Bone marrow (tissue), 2 donors: Measurements from ENCODE around the gene GKN1.
A peak's percentile ranks its signal among the peaks of the same experiment; 100 is the strongest.

Experiments used
- DNase-seq, 2 donors: peaks; one replicate each; lab custom pipeline; 2025; lab: John Stamatoyannopoulos, UW

The GKN1 gene

DNA sequence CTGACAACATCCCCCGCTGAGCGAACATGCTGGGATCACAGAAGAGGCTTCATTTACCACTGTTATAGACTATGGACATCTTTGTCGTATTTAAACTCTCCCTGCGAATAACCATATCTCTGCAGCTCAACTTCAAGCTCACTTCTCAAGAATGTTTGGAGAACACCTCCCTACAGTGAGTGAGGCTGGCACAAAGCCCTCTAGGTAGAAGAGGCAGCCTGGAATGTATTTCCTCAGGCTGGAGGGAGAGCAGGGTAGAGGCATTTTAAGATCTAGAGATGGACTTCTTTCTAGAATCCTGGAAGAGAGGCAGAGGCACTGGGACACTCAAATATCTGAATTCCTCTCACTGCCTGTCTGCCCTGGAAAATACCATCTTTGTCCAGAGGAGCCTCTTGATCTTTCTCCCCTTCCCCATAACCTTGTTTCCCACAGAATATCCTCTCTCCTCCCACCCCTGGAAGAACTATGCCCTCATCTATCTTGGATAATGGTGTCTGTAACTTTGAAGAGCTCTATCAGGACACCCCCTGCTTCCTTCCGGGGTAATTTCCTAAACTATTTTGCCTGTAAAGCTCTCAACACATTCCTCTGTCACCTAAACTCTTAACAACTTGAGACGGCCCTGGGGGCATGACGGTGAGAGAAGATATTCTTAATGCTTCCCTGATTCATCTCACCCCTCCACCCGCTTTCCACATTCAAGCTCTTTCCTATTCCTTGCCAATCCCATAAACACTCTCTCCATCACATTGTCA, 36.2 kb downstream of the GKN1 start:
- DNase-seq = no peak

GRCh38 chr2:69011611-69012157, 37.2 kb downstream of the GKN1 start:
- DNase-seq = no peak

DNA sequence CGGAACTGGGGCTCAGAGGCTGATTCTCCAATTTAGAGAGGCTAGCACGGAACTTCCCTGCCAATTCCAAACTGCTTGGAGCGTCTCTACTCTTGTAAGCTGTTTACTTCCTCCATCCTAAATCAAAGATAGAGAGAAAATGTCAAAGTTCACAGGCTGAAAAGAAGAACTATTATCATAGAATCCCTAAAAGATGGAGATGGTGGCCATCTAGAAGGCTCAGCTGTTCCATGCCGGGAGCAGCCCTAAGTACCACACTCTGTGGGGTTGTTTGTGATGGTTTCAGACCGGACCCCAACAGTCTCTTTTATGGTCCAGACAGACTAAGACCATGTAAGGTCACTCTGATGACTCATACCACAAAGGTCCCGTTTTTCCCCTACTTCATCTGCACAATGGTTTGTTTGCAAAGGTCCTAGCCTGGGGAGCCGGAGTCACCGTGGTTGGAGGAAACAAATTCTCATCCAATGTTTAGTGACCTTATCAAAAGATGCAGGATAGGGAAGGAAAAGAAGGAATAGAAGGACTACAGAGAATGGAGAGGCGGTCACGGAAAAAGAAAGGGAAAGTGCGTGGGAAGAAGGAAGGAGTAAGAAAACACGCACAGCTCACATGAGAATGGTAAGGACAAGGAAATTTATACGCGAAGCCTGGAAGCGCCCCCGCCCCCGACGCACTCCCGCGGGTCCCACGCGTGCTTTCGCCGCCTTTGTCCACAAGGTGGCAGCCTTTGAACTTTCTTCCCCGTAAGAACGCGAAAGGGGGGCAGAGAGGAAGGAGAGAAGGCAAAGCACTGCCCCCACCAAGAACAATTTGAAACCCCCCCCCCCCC, 38.1 kb downstream of the GKN1 start:
- DNase-seq = no peak

- DNase-seq = peak in 1 of 2 donors; percentile 12
Measured at GRCh38 chr2:69013142-69013839, 38.9 kb downstream of the GKN1 start, which contains the start of gene ANTXR1. Gene ANTXR1, plus strand, starts transcription at chr2:69013179. Its CDS starts 321 bp downstream, at chr2:69013500.

DNA sequence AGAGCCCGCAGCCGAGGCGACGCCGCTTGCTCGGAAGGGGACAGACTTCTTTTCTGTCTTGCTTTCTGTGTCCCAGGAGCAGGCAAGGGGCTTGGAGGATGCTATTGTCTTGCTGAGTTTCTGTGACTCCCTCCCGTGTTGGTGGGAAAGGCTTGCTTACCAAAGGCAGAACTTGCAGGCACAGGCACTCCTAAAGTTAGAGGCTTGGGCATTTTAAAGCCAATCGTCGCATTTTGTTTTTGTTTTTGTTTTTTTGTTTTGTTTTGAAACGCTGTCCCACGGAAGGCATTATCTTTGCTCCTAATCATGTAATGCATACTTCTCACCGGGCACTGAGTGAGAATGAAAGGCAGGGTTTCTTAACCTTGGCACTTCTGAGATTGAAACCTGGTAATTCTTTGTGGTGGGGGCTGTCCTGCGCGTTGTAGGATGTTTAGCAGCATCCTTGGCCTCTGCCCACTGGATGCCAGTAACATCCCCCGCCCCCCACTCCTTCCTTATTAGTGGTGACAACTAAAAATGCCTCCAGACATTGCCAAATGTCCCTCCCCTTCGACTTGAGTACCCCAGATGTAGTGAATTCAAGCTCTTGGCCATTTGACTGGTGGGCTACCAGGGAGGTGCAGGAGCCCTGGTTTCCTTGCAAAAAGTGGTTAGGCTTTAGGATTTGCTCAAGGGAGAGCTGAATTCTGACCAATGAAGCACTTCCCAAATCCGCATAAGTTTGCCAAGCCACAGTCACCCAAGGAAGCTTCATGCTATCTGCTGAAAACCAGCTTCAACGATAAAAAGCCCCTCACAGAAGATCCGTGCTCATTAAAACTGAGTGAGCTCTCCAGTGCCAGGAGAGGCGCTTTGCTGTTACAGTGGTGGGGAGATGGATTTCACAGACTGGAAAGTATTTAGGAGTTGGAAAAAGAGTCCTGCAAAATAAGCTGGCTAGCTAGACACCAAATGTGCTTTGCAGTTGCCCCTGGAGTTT, 39.7 kb downstream of the GKN1 start:
- no peak for DNase-seq

DNA sequence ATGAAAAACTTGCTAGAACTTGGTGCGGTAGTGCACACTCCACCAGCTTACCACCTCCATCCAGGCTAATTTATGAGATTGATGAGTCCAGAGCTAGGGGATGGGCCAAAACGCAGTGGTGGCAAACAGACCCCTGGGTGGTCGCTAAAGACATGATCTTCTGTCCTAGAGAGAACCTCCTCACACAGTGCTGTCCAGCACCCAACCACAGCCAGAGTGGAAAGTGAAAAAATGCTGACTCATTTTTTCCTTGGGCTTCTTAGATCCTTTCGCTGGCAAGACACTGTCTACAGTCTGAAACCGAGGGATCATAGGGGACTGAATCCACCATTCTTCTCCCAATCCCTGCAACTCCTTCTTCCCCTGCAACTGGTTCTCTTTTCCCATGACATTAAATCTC, 42.6 kb downstream of the GKN1 start:
- no peak for DNase-seq

DNA sequence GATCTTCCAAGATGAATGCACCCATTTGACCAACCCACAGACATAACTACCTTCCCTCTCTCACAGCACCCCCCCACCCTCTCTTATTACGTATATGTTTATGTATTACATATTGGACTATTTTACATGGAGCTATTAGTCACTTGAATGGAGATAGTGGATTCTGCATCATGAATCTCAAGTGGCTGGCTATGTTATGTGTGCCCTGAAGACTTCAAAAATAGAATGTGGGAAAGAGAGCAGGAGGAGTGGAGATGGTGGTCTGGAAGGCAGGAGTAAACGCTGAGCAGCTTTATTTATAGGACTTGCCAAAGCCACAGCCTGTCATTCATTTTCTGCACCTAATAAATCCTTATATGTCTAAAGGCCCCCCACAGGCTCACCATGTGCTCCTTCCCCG, 43.4 kb downstream of the GKN1 start:
- DNase-seq = no peak

GRCh38 chr2:69018678-69019095, 44.3 kb downstream of the GKN1 start:
- no peak for DNase-seq

DNA sequence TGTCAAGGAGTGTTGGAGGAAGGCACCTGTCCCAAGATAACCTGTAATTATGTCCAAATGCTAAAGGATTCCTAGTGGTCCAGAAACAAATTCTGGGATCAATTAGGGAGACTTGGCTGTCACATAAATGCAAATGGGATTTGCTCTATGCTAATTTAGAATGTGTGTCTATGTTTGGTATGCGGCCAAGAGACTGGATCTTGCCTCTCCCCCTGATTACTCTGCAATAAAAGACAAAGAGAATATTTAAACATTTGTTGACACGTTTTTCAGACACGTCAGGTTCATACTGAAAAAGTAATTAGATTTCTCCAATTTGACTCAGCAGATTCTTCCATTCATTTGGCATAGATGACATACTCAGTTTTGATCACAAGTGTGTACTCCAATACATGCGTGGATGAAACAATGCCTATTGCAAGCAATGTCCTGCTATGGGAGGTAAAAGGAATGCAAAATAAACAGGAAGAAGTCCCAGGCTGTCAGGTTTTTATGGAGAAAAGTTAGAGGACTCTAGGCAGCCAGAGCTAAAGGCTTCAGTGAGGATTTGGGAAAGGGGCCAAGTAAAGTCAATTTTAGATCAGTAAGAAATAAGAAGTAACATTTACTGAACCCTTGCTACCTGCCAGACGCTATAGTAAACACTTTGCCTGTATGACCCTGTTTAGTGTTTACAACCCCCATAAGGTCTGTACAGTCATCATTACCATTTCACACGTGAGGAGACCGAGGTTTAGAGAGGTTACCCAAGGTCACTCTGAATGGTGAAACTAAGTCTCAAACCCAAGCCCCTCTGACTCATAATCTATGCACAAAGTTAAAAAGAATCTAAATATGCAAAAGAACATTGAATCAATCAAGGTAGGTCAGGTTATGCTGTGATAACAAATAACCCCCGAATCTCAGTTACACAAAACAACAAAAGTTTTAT, 46.3 kb downstream of the GKN1 start:
- no peak for DNase-seq

DNA sequence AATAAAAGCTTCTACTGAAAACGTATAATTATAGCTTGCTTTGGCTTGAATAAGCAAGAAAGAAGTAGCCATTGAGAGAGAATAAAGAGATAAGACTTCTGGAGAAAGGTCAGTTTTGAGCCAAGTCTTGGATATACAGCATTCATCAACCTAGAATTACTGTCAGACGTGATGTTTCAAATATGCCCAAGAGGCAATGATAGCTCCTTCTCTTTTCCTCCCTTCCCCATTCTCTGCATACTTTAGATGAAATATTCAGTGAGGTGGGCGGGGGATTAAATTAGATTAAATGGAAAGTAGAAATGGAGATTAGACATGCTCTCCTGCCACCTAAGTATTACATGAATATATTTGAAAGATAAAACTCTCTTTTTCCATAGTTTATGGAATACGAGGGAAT, 47.3 kb downstream of the GKN1 start:
- no peak for DNase-seq

- DNase-seq = no peak
Measured at GRCh38 chr2:69022548-69022947, 48.1 kb downstream of the GKN1 start.

DNA sequence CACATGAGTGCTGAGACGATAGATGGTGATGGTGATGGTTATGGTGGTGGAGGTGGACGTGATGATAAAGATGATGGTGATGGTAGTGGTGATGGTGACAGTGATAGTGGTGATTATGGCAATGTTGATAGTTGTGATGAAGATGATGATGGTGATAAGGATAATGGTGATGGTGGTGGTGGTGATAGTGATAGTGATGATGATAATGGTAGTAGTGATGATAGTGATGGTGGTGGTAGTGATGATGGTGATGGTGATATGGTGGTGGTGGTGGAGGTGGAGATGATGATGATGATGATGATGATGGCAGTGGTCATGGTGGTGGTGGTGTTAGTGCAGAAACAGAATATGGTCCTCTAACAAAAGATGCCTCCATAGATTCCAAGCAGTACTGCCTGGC, 48.8 kb downstream of the GKN1 start:
- DNase-seq = no peak

DNA sequence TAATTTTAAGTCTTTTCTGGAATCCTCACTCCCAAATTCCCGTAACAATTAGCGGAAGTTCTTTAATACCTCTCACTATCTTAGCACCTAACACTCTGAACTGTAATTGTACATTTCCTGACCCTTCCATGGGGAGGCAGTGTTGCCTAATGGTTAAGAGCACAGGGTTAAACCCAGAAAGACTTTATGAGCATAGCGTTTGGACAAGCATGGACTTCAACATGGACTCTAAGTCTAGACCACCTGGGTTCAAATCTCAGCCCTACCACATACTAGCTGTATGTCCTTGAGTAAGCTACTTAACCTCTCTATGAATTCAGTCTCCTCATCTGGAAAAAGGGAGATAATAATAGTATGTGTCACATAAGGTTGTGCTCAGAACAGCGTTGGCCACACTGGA, 51.6 kb downstream of the GKN1 start:
- DNase-seq = peak in 1 of 2 donors; percentile 33

DNA sequence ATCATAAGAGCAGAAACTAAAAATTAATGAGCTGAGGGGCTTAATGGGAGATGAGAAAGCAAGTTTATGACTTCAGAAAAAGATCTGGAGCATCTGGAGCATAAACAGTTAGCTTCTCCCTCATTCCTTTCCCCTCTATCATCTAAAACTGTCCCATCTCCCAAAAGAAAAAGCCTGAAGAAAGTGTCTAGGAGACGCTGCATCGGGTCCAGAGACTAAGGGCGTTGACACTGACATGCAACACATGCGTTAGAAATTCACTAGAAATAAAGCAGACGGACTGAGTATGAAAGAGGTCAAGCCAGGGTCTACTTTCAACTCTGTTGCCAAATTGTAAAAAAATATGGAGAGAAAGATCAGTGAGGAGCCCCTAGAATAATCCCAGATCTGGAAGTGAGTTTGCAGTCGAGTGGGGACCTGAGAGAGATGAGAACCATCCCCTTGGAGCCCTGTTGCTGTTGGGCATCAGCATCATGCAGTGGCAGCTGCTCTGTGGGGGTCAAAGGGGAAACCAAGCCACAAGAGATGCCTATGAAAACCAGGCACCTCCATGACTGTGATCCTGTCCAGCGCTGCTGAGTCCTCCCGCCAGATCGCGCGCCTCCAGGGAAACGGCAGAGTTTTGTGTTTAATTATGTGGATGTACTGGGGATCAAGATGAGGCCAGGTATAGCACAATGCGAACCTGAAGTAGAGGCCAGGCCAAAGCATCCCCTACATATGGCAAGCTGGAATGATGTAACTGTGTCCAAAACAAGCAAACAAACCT, 52.4 kb downstream of the GKN1 start:
- DNase-seq = no peak
